Activated CD4-positive, CD25-positive, alpha-beta regulatory T cell treated with anti-CD3 and anti-CD28 coated beads, Interleukin-2, amount 50 U/mL, for 72 hours (primary cell): ENCODE measurements around the gene KIN.
"Not testable (repeated sequence)": the region's sequence is repeated elsewhere in the genome, so short reads cannot be mapped to it uniquely, and the experiment has no call there.

ENCODE experiments used
- DNase-seq: peaks from one replicate; pipeline ENCODE4 v3.0.0; 2021

The KIN gene

GRCh38 chr10:7794251-7795026 lies 6.6 kb upstream of the KIN start:
- no peak for DNase-seq

GRCh38 chr10:7792541-7792940 lies 4.7 kb upstream of the KIN start:
- DNase-seq, result no peak

DNA sequence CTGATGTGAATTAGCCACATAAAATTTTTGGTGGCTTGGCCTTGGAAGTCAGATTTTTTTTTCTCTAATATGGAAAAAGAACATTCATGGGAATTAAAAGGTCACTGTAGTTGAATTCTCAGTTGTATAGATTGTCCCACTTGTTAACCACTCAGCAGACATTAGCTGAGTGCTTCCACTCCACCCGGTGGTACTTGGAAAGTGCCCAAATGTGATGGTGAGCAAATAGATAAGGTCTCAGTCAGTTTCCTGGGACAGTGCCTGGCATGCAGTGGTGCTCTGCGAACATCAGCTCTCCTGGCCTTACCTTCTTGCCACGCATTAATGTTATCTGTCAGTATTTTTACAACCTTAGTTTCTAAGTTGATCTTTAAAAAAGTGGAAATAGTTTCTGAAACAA lies 1.6 kb upstream of the KIN start:
- DNase-seq, result no peak

DNA sequence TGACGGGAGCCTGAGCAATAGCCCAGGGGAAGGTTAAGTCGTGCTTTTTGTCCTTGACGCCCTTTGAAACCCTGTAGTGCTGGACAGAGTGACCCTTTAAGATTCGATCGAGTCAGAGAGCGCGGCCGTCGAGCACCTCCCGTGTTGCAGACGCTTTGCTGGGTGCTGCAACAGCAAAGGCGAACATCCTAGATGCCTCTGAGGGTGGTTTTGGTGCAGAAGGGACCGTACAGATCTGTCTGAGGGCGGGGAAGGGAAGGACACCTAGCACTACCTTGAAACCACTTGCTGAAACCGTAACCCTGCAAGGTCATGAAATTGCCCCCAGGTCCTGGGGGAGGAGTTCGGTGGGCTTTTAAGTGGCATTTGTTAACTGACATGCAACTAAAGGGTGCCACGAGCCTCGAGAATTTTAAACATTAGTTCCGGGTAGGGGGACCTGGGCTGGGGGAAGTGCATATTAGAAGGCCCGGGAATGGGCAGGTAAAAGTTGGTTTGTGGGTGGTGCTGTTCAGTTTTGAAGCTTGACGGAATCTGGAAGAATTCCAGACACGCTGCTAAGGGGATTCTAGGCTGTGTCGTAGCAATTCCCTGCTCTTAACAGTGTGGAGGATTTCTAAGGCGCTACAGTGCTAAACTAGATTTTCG lies 970 bp upstream of the KIN start:
- no peak for DNase-seq

GRCh38 chr10:7787150-7787856 lies 490 bp downstream of the KIN start:
- DNase-seq, result no peak

DNA sequence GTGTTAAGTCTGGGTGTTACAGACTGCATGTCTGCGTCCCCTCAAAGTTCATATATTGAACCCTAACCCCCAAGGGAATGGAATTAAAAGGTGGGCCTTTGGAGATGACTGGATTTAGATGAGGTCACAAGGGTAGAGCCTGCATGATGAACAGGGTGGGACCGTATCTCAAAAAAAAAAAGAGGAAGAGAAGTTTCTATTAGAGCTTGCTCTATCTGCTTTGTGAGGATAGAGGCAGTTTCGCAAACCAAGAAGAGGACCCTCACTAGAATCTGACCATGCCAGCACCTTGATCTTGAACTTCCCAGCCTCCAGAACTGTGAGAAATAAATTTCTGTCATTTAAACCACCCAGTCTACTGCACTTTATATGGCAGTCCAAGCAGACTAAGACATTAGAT lies 1.4 kb downstream of the KIN start:
- DNase-seq, result no peak

- DNase-seq, result not testable (repeated sequence)
Measured at GRCh38 chr10:7782194-7782593, 5.6 kb downstream of the KIN start.

DNA sequence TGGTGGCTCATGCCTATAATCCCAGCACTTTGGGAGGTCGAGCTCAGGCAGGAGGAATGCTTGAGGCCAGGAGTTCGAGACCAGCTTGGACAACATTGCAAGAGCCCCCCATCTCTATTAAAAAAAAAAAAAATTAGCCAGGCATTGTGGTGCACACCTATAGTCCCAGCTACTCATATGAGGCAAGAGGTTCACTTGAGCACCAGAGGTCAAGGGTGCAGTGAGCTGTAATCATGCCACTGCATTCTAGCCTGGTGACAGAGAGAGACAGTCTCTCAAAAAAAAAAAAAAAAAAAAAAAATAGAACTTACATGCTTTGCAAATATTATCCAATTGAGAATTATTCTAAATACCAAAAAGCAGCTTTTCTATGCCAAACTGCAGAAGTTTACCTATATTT lies 11.0 kb downstream of the KIN start:
- DNase-seq, result no peak

- DNase-seq, result no peak
Measured at GRCh38 chr10:7773845-7774801, 13.7 kb downstream of the KIN start.

GRCh38 chr10:7768417-7768816 lies 19.4 kb downstream of the KIN start:
- no peak for DNase-seq

GRCh38 chr10:7767209-7767608 lies 20.6 kb downstream of the KIN start:
- no peak for DNase-seq

DNA sequence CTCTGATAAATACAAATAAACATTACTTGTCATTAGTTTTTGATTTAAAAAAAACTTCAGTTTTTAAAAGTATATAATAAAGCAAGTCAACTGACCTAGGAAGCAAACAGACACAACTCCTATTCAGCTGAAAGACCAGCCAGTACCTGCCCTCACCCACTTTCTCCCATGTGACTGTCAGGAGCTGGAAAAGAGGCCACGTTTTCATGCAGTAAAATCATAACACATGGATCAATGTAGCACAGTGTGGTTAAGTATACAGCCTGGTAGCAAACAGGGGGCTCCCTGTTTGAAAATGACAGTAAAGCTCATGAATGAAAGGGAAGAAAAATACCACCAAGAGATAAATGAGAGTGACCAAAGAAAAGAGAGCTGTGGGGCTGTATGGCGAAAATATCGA lies 21.6 kb downstream of the KIN start:
- DNase-seq, result no peak

DNA sequence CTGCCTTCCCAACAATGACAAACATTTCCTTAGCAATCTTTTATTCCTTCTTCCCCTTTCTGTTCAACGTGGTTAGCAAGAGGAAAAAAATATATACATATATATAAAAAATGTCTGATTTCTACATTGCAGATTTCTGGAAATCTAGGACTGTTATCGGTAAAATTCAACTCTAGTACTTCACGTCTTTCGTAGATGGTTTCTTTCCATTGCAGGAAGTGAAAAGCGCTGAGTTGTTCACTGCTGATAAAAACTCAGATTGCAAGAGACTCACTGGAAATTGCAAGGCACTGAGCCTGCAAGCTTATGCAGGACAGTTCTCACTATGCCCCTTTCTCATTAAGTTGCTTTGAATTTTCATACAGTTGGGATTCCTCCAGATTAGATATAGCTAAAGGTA lies 23.9 kb downstream of the KIN start:
- DNase-seq, result no peak

- no peak for DNase-seq
Measured at GRCh38 chr10:7756360-7756992, 31.3 kb downstream of the KIN start.

GRCh38 chr10:7755103-7755502 lies 32.7 kb downstream of the KIN start:
- no peak for DNase-seq

DNA sequence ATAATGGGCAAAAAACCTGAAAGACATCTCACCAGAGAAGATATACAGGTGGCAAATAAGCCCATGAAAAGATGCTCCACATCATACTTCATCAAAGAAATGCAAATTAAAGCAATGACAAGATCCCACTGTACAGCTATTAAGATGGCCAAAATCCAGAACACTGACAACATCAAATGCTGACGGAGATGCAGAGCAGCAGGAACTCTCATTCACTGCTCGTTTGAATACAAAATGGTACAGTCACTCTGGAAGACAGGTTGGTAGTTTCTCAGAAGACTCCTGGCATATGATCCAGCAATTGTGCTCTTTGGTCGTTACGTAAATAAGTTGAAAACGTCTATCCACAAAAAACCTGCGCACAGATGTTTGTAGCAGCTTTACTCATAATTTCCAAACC lies 35.5 kb downstream of the KIN start:
- no peak for DNase-seq

DNA sequence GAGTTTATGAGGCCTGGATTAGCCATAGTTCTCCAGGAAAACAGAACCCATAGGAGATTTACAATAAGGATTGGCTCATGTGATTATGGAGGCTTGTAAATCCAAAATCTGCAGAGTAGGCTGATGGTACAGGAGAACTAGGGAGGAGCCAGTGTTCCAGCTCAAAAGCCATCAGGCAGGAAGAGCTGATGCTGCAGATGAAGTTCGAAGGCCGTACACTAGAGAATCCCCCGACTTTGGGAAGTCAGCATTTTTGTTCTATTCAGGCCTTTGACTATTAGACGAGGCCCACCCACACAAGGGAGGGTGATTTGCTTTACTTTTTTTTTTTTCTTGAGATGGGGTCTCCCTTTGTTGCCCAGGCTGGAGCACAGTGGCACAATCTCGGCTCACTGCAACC lies 37.6 kb downstream of the KIN start:
- no peak for DNase-seq

DNA sequence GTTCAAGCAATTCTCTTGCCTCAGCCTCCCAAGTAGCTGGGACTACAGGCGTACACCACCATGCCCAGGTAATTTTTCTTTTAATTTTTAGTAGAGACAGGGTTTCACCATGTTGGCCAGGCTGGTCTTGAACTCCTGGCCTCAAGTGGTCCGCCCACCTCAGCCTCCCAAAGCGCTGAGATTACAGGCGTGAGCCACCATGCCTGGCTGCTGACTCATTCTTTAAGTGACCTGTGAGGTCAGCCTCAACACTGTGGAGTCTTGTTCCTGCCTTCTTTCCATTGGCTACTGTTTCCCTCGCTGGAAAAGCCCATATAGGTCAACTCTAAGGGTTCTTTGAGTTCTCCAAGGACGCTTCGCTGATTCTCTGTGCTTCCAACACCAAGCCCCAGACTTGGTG lies 39.2 kb downstream of the KIN start:
- DNase-seq, result not testable (repeated sequence)

DNA sequence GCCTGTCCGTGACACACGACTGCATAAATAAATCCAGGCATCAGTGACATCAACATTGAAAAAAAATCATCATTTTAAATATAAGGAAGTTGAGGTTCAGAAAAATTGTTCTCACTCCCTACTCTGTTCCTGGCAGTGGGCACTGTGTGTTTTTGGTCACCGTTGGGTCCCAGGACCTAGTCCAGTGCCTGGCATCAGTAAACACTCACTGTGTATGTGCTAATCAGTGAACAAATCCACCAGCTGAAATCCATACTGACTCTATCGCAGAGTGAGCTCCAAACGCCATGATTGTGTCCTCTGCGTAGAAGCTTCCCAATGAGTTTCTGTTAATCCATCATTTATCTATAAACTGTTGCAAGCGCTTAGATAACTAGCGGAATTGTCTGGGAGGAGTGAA lies 43.5 kb downstream of the KIN start:
- DNase-seq, result no peak

- no peak for DNase-seq
Measured at GRCh38 chr10:7738536-7739407, 49.0 kb downstream of the KIN start.

- no peak for DNase-seq
Measured at GRCh38 chr10:7734821-7735220, 53.0 kb downstream of the KIN start.
